T47D (cell line): ENCODE results near the gene GRB7.
"Not testable (repeated sequence)": the region's sequence is repeated elsewhere in the genome, so short reads cannot be mapped to it uniquely, and the experiment has no call there.

Experiments used
- DNase-seq, 2 experiments: peaks; one replicate each; pipeline versions ENCODE4 v3.0.0 to v3.0.0-alpha.2; 2011 to 2012; ENCODE audit warnings: low read depth in 1 of 2, low spot score in 1 of 2
- JUND ChIP-seq: IDR thresholded peaks from 2 replicates; pipeline ENCODE4 v1.6.1; 2012; ENCODE audit warnings: low read depth
- in situ Hi-C: cut with HindIII; loops from 2 replicates; pipeline ENCODE4 v1.10.0; 2016; ENCODE audit warnings: low sequenced_read_pairs, low pct_unique_long_range_greater_than_20kb

Gene GRB7

GRCh38 chr17:39763051-39763820, 25.5 kb downstream of the GRB7 start:
- in situ Hi-C loops: no loop called here
- no peak for DNase-seq
- TF ChIP-seq JUND: no peak

DNA sequence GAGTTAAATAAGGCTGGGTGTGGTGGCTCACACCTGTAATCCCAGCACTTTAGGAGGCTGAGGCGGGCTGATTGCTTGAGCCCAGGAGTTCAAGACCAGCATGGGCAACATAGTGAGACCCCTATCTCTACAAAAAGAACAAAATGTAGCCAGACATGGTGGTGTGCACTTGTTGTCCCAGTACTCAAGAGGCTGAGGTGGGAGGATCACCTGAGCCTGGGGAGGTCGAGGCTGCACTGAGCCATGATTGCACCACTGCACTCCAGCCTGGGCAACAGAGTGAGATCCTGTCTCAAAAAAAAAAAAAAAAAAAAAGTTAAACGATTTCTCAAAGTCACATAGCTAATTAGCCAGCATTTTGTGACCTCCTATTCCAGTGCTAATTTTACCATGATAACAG, 26.4 kb downstream of the GRB7 start:
- in situ Hi-C loops, DNase-seq: not testable (repeated sequence)

- no peak for TF ChIP-seq JUND
- no peak for DNase-seq
- in situ Hi-C loops: no loop called here
These were observed 27.4 kb downstream of the GRB7 start for GRCh38 chr17:39765175-39765574.

DNA sequence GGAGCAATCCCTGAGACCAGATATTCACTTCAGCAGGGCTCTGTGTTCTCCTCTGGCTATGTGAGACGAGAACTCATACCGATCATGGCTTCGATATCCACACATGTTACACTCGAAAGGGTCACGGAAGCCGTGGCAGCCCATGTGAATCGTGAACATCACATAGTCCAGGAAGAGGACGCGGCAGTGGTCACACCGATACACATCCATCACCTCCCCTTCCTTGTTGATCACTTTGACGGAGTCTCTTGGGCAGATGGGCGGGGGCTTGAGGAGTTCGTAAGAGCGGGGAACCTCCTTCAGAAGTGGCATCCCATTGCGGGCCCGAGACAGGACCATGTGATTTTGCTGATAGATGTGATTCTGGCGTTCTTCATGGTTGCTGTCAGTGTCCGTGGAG, 28.0 kb downstream of the GRB7 start:
- no peak for TF ChIP-seq JUND
- no peak for DNase-seq
- in situ Hi-C loops: no loop called here

DNA sequence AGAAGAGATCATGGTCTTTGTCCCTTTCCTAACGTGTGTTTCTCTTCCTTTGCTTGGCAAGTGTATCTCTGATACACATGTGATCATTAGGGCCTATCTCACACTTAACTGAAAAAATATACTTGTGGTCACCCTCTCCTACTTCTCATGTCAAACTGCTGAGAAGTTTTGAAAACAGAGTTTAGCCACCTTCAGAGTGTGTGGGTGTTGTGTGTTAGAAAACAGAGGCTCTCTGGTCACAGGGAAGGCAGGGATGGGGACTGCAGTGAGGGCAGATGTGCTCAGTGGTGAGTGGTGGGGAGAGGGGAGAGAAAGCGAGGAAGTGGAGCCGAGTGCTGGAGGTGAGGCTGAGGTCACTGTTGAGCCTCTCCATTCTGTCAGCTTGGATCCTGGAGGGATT, 29.4 kb downstream of the GRB7 start:
- in situ Hi-C loops: no loop called here
- no peak for TF ChIP-seq JUND
- no peak for DNase-seq

- in situ Hi-C loops: no loop called here
- peak; percentile 51; the same call in 1 of the 2 replicates for TF ChIP-seq JUND
- peak in 1 of 2 experiments; percentile 83 for DNase-seq
These were observed 32.3 kb downstream of the GRB7 start for GRCh38 chr17:39769974-39770587.

GRCh38 chr17:39772415-39772814, 34.7 kb downstream of the GRB7 start:
- DNase-seq: no peak
- no peak for TF ChIP-seq JUND
- in situ Hi-C loops: no loop called here

GRCh38 chr17:39772987-39773934, 35.5 kb downstream of the GRB7 start:
- no peak for TF ChIP-seq JUND
- in situ Hi-C loops: no loop called here
- DNase-seq: no peak

DNA sequence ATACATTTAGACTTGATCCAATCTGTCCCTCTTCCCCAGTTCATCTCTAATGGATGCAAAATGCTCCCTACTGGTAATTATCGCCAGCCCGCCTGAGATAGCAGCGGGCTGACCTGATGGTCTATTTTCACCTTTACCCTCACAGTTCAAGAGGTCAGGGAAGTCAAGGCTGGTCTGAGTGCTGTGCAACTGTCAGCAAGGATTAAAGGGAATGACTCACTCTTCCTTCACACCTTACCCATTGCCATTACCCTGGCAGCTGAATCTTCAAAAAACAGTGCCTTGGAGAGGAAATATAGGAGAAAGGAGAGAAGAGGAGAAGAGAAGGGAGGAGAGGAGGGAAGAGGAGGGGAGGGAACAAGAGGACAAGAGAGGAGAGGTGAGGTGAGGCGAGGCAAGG, 36.3 kb downstream of the GRB7 start:
- in situ Hi-C loops: no loop called here
- no peak for DNase-seq
- TF ChIP-seq JUND: no peak

GRCh38 chr17:39775031-39775430, 37.3 kb downstream of the GRB7 start:
- in situ Hi-C loops: no loop called here
- DNase-seq: no peak
- TF ChIP-seq JUND: no peak

GRCh38 chr17:39776252-39776651, 38.5 kb downstream of the GRB7 start:
- no peak for TF ChIP-seq JUND
- in situ Hi-C loops: no loop called here
- no peak for DNase-seq

DNA sequence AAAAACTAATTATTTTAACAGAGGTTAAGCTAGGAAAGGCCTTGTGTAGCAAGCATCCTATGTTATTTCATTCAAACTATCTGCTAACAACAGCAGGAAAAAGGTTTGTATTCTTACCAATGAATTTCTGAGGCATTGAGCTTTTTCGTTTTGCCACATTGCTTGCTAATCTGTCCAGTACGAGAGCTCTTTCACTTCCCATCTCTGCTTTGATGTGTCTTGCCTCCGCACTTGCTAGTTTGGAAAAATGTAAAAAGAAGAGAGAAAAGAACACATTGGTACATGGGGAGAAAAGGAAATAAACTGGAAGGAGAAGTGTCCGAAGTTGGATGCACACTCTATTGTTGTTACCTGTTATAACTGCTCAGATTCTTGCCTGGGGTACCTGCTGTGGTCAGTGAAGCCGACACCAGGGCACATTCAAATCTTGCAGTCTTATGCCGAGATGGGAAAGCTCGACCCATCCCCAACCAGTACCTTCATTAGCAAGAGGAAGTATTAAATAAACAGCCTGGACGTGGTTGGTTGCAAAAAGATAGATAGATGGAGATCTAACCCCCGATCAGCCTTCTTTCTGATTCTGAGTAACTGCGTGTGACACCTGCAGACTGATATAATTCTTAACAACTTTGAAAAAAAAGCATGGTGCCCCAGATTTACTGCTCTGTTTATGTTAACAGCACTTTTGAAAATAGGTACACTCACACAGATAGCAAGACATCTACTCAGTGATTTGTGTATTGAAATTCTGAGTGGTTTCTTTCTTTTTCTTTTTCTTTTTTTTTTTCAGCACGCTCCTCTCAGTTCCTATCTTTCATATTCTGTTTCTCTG, 40.0 kb downstream of the GRB7 start:
- DNase-seq: no peak
- TF ChIP-seq JUND: no peak
- in situ Hi-C loops: no loop called here
